Spleen (tissue), 11 donors: ENCODE data around the gene TEAD1. TPM values are rescaled to one million over a fixed set of nuclear protein-coding genes. Genes with fewer than 3 reads are reported as not detected.

Source experiments
- DNase-seq: peaks from one replicate; pipeline ENCODE4 v3.0.0-alpha.2; 2020
- H3K27ac ChIP-seq, 8 donors: fragments of 200-600 bp; sonication (generic) in 7 of 8; 1 replicate in 4 of 8; 2 replicates in 4 of 8; pipeline versions ENCODE4 v1.5.0 to v1.8.0; 2016 to 2021; ENCODE audit warnings: inconsistent platforms in 4 of 8, mild to moderate bottlenecking in 4 of 8, moderate library complexity in 1 of 8
- H3K27me3 ChIP-seq, 7 donors: fragments of 200-600 bp; sonication (generic) in 6 of 7; replicated peaks in 1 of 7; 1 replicate in 4 of 7; 2 replicates in 3 of 7; pipeline versions ENCODE4 v1.5.0 to v1.8.0; 2016 to 2021; ENCODE audit warnings: inconsistent platforms in 3 of 7, mild to moderate bottlenecking in 1 of 7
- H3K36me3 ChIP-seq, 6 donors: fragments of 200-600 bp; sonication (generic) in 5 of 6; 1 replicate in 4 of 6; 2 replicates in 2 of 6; pipeline versions ENCODE4 v1.5.0 to v1.8.0; 2016 to 2021; ENCODE audit warnings: inconsistent platforms in 2 of 6
- H3K4me1 ChIP-seq, 6 donors: fragments of 200-600 bp; sonication (generic) in 5 of 6; 1 replicate in 3 of 6; 2 replicates in 3 of 6; pipeline versions ENCODE4 v1.5.0 to v1.8.0; 2016 to 2021; ENCODE audit warnings: inconsistent platforms in 3 of 6
- H3K4me3 ChIP-seq, 8 donors: fragments of 200-600 bp; sonication (generic) in 7 of 8; 1 replicate in 4 of 8; 2 replicates in 4 of 8; pipeline versions ENCODE4 v1.5.0 to v1.8.0; 2016 to 2021; ENCODE audit warnings: inconsistent platforms in 4 of 8, mild to moderate bottlenecking in 4 of 8, moderate library complexity in 2 of 8
- H3K9me3 ChIP-seq, 8 donors: fragments of 200-600 bp; sonication (generic) in 7 of 8; 1 replicate in 4 of 8; 2 replicates in 4 of 8; pipeline versions ENCODE4 v1.5.0 to v1.8.0; 2016 to 2021; ENCODE audit warnings: inconsistent platforms in 4 of 8
- POLR2A ChIP-seq, 3 donors: fragments of 450-650 bp; IDR thresholded peaks; one replicate each; pipeline ENCODE4 v1.5.1; 2017; ENCODE audit warnings: antibody characterized with exemption in 3 of 3, mild to moderate bottlenecking in 1 of 3
- POLR2AphosphoS5 ChIP-seq, 3 donors: sonication (generic); formaldehyde crosslinking; IDR thresholded peaks; one replicate each; pipeline ENCODE4 v1.5.1; 2017; ENCODE audit warnings: antibody characterized with exemption in 3 of 3
- WGBS, 5 donors: extraction: QIAGEN DNeasy Blood & Tissue Kit in 3 of 5; methylation state at CpG; one replicate each; pipeline versions ENCODE4 v1.1.5 to v1.1.7; 2013 to 2018; 5-methylcytosine and 5-hydroxymethylcytosine counted together
- intact Hi-C: fragments of 100-400 bp; cut with DNase I; formaldehyde crosslinking; loops from one replicate; pipeline ENCODE4 v1.15.0; 2023; ENCODE audit warnings: low total_unique reads
- polyA plus RNA-seq, 3 donors: library from polyadenylated mRNA; stranded (reverse); fragments of 200-250 nt; gene quantifications; one replicate each; pipeline ENCODE4 v1.2.1, GENCODE V29; 2013
- total RNA-seq, 7 donors: library from RNA; depleted of rRNA in 3 of 7; stranded (reverse); fragments of >200 nt in 3 of 7; fragmentation: NEBNext Ultra II Directional in 4 of 7; extraction: Animal tissue kit (Norgen Biotek cat#: 25700) in 4 of 7; gene quantifications; one replicate each; pipeline versions ENCODE4 v1.1.0 to v1.2.1, GENCODE V29; 2016 to 2021
- TF ChIP-seq, protein P1 (sequence below), 11 experiments: fragments of 200-600 bp in 7 of 11; fragments of 450-650 bp in 4 of 11; sonication (generic) in 4 of 11; IDR thresholded peaks in 8 of 11; conservative IDR thresholded peaks in 3 of 11; 1 replicate in 7 of 11; 2 replicates in 4 of 11; pipeline versions ENCODE4 v1.4.0 to v1.8.0; 2016 to 2021; ENCODE audit warnings: antibody characterized with exemption in 11 of 11, inconsistent platforms in 4 of 11, mild to moderate bottlenecking in 1 of 11
- donor health status: healthy with polysubstance abuse.
- donor health status: DM: no; HTN: no; CAD: no; lungs with moderate emphysema.
- donor health status: DM: no; HTN: no; CAD: no.
- donor health status: Bipolar disorder and iron deficiency.
- donor health status: healthy.
- donor health status: DM: no; HTN: no; CAD: no.
- donor health status: DM: yes; HTN: yes; CAD: no.

Gene TEAD1
- total and polyA plus RNA-seq, 10 donors: 0.93 to 46.0 (median 18.6) TPM

DNA sequence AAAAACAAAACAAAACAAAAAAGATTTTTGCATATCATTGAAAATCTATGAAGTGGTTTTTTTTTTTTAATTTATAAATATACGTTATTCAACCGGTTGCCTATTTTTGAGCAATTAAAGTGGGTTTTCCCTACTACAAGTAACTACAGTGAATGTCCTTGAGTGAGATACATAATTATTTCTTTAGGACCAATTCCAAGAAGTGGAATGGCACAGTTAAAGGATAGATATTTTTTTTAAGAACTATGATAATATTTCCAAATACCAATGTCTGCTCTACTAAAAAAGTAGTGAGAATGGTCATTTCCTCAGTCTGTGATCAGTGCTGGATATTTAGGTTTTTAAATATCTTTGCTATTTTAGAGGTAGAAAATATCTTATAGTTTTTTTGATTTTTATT is 118.8 kb downstream of the TEAD1 start:
- 52 to 78% (median 76%) methylated on average over 2 of the region's 2 CpGs for WGBS, 5 donors
- TF ChIP-seq, protein P1, sequence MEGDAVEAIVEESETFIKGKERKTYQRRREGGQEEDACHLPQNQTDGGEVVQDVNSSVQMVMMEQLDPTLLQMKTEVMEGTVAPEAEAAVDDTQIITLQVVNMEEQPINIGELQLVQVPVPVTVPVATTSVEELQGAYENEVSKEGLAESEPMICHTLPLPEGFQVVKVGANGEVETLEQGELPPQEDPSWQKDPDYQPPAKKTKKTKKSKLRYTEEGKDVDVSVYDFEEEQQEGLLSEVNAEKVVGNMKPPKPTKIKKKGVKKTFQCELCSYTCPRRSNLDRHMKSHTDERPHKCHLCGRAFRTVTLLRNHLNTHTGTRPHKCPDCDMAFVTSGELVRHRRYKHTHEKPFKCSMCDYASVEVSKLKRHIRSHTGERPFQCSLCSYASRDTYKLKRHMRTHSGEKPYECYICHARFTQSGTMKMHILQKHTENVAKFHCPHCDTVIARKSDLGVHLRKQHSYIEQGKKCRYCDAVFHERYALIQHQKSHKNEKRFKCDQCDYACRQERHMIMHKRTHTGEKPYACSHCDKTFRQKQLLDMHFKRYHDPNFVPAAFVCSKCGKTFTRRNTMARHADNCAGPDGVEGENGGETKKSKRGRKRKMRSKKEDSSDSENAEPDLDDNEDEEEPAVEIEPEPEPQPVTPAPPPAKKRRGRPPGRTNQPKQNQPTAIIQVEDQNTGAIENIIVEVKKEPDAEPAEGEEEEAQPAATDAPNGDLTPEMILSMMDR (IDR thresholded peaks at IDR 0.05 in 8 of 11, conservative IDR thresholded peaks at IDR 0.05 in 3 of 11): no peak
- TF ChIP-seq POLR2A (IDR thresholded peaks at IDR 0.05): no peak
- no peak for TF ChIP-seq POLR2AphosphoS5 (IDR thresholded peaks at IDR 0.05)
- intact Hi-C loops: no loop called here
- DNase-seq: no peak
- no peaks in the 10 kb centered on the region for H3K9me3 ChIP-seq
- H3K36me3 ChIP-seq: no peaks in the 10 kb centered on the region
- no peaks in the 10 kb centered on the region for H3K27me3 ChIP-seq
- H3K4me1 ChIP-seq: no peaks in the 10 kb centered on the region
- H3K27ac ChIP-seq: no peak overlapping the region
- no peak overlapping the region for H3K4me3 ChIP-seq

DNA sequence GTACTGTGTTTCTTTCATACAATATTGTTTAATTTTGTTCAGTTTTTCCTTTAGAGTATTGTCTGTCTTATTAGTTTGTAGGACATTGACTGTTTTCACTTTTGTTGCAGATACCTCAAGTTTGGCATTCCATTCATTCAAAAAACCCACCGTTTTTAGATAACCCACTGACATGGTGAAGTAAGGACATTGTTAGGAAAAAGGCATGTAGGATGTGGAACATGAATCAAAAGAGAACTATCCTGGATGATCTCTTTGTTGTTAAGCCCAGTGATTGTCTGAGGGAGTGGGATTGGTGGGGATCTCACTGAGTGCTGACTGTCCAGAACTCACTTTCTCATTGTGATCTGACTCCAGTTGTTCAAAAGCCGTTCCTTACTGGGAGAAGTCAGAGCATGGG is 119.3 kb downstream of the TEAD1 start:
- DNase-seq: no peak
- TF ChIP-seq, protein P1 (IDR thresholded peaks at IDR 0.05 in 8 of 11, conservative IDR thresholded peaks at IDR 0.05 in 3 of 11): no peak
- TF ChIP-seq POLR2A (IDR thresholded peaks at IDR 0.05) (no peak), POLR2AphosphoS5 (IDR thresholded peaks at IDR 0.05) (no peak)
- Histone ChIP-seq H3K4me3 (no peak overlapping the region), H3K9me3 (no peaks in the 10 kb centered on the region), H3K27ac (no peak overlapping the region), H3K4me1 (no peaks in the 10 kb centered on the region), H3K36me3 (no peaks in the 10 kb centered on the region), H3K27me3 (no peaks in the 10 kb centered on the region)
- intact Hi-C loops: no loop called here
- 71 to 78% (median 75%) methylated on average over 2 of the region's 2 CpGs for WGBS, 5 donors

DNA sequence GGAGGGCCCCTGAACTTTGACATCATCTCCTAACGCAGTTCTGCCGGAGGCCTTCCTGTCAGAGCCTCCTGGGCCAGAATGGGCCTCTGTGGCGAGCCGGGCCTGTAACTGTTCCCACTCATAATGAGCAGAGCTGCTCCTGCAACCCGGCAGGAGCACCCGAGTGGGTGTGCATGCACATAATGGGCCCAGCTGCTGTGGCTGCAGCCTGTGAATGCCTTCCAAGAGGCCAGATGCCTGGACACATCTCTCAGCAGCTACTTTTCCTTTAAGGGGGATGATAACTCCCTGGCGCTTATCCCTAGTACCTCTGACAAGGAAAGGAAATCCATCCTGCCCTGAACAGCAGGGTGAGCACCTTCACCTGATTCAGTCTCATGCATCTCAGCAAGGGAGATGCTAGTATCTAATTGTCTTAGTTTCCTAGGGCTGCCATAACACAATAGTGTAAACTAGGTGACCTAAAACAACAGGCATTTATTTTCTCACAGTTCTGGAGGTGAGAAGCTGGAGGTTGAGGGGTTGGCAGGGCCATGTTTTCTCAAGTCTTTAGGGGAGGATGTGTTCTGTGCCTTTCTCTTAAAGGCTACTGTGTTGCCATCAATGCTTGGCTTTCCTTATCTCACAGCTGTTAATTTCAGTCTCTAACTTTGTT is 120.5 kb downstream of the TEAD1 start:
- H3K4me1 ChIP-seq: no peaks in the 10 kb centered on the region
- no peak for DNase-seq
- intact Hi-C loops: no loop called here

DNA sequence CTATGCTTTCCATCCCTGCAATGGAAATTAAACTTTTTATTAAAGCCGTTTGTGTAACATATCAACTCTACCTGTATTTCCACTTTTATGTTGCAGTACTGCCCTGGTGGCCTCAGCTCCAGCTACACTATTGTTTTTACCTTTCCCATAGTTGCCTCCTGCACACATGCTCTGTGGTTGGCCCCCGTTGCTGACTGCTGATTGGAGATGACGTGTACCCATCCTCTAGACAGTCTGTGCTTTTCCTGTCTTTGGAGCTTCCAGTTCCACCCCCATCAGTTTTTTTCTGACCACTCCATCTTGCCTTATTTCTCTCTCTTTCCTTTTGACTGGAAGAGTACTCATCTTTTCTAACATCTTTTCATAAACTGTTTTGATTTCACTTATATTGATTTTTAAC is 123.8 kb downstream of the TEAD1 start:
- H3K9me3 ChIP-seq: no peaks in the 10 kb centered on the region
- DNase-seq: no peak
- H3K27me3 ChIP-seq: peaks cover 0 to 34% (median 0%) of the 10 kb centered on the region in 7 donors
- H3K36me3 ChIP-seq: no peaks in the 10 kb centered on the region
- intact Hi-C loops: no loop called here
- peaks cover 0 to 6% (median 0%) of the 10 kb centered on the region in 6 donors for H3K4me1 ChIP-seq
- 72 to 90% (median 80%) methylated on average over 3 of the region's 3 CpGs for WGBS, 5 donors
- TF ChIP-seq POLR2A (IDR thresholded peaks at IDR 0.05): no peak
- no peak for TF ChIP-seq POLR2AphosphoS5 (IDR thresholded peaks at IDR 0.05)
- TF ChIP-seq, protein P1 (IDR thresholded peaks at IDR 0.05 in 8 of 11, conservative IDR thresholded peaks at IDR 0.05 in 3 of 11): no peak
- H3K4me3 ChIP-seq: no peak overlapping the region
- no peak overlapping the region for H3K27ac ChIP-seq

More for the DNA sequence above, 120.5 kb downstream of the TEAD1 start:
- Histone ChIP-seq H3K27me3 (peaks cover 0 to 9% (median 0%) of the 10 kb centered on the region in 7 donors), H3K9me3 (no peaks in the 10 kb centered on the region), H3K4me3 (no peak overlapping the region), H3K27ac (no peak overlapping the region), H3K36me3 (no peaks in the 10 kb centered on the region)
- TF ChIP-seq POLR2AphosphoS5 (IDR thresholded peaks at IDR 0.05) (no peak), POLR2A (IDR thresholded peaks at IDR 0.05) (no peak)
- TF ChIP-seq, protein P1 (IDR thresholded peaks at IDR 0.05 in 8 of 11, conservative IDR thresholded peaks at IDR 0.05 in 3 of 11): no peak
- WGBS, 5 donors: 62 to 82% (median 75%) methylated on average over 6 to 7 of the region's 7 CpGs
